ENCODE measurements around the gene YOD1. TPM values are rescaled to one million over a fixed set of nuclear protein-coding genes. Genes with fewer than 3 reads are reported as not detected.

YOD1 gene
- total RNA-seq, 3 donors from 2014 or later, result 5.8 to 7.8 (median 7.8) TPM

DNA sequence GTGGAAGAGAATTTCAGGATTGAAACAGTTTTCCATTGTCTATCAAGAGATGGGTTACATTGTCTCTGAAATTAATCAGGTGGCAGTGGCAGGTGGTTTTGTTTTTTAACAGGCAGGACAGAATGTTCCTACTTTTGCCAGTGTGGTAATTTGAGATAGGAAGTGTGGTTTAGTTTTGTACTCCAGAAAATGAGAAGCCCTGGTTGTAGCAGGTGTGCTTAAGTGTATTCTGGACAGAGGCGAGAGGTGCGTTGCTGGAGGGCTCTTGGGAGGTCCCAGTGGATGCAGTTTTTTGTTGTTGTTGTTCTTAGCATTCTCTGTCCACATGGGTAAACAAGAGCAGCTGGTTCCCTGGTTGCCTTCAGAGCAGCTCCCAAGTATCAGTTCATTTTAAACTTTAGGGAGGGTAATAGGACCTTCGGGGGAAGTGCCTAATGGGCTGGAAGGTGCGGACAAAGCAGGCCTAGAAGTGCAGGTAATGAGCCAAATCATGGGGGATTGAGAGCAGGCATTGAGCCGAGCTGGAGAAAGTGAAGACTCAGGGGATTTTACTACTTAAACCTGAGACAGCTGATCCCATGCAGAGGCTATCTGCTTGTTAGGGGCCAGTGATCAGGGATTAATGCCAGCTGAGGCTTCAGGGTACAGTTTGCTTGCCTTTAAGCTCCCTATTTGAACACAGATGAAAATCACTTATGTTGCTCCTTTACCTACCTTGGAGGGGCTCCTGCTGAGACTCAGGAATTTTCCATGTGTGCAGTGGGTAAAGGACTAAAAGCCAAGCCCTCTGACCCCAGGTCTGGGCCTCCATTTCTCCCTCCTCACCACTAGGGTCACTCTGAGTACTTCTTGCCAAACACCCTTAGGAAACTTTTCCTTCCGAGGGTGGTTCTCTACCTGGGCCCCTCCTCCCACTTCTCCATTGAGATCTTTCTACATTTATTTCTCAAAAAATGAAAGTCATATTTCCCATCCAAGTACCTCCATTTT, 8.2 kb upstream of the YOD1 start:
- no peak for TF ChIP-seq CTCF (IDR thresholded peaks at IDR 0.05)
- no peaks in the 10 kb centered on the region for H3K9me3 ChIP-seq
- no peak for DNase-seq
- no peak overlapping the region for H3K4me3 ChIP-seq
- H3K4me1 ChIP-seq (ENCODE audit: low read depth), result peaks cover 7% of the 10 kb centered on the region
- ATAC-seq, result no peak
- intact Hi-C loops (cut with DNase I, micrococcal nuclease), result no loop called here
- no peaks in the 10 kb centered on the region for H3K36me3 ChIP-seq (ENCODE audit: low read depth)

DNA sequence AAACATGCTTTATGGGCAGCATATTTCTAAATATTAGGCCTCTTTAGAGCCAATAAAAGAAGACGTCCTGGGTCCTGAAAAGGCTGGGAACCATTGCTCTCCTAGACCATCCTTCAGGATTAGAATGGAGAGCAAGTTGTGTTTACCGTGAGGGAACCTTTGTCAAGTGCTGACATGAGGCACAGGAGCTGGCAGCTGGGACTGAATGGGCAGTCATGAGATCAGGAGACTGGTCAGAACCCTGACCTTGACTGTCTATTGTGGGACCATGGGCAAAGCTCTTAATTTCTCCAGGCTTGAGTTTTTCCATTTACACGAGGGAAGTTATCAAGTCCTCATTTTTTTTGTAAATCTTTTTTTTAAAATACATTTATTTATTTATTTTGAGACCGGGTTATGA, 7.2 kb upstream of the YOD1 start:
- DNase-seq (no peak), ATAC-seq (no peak)
- intact Hi-C loops (cut with DNase I, micrococcal nuclease), result no loop called here
- Histone ChIP-seq H3K36me3 (ENCODE audit: low read depth) (no peaks in the 10 kb centered on the region), H3K4me1 (ENCODE audit: low read depth) (peaks cover 5% of the 10 kb centered on the region), H3K4me3 (no peak overlapping the region), H3K9me3 (no peaks in the 10 kb centered on the region)
- no peak for TF ChIP-seq CTCF (IDR thresholded peaks at IDR 0.05)

- intact Hi-C loops (cut with DNase I, micrococcal nuclease), result no loop called here
- Histone ChIP-seq H3K36me3 (ENCODE audit: low read depth) (no peaks in the 10 kb centered on the region), H3K4me1 (ENCODE audit: low read depth) (peaks cover 13% of the 10 kb centered on the region), H3K4me3 (no peak overlapping the region), H3K9me3 (no peaks in the 10 kb centered on the region)
- peak in 1 of 3 donors; percentile 68 for DNase-seq
- TF ChIP-seq CTCF (IDR thresholded peaks at IDR 0.05), result peak; percentile 7
- ATAC-seq, result peak; percentile 67
Measured at GRCh38 chr1:207056673-207057072, 5.7 kb upstream of the YOD1 start.

DNA sequence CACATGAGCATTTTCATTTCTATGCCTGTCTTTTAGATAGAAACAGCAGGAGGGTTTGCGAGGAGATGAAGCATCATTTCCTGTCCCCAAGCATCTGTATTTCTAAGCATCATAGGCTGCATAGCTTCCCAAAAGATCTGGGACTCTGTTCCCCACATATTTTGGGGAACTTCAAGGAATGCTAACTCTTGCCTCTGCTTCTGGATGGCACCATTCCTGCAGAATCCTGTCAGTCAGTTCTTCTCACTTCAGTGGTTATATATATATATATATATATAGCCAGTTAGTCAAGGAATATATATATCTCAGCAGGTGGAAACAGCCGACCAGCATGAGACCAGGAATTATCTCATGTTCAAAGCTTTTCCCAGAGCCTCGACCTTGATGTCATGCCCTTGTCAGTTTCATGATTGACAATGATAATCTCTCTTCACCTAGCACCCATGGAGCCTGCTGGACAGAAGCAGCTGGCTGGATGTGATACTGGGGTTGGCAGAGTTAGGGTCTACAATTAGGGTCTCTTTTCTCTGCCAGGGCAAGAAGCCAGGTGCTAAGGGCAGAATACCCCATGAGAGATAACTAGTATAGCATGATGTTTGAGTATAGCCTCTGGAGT, 4.5 kb upstream of the YOD1 start:
- intact Hi-C loops (cut with DNase I, micrococcal nuclease), result no loop called here
- DNase-seq (no peak), ATAC-seq (no peak)
- Histone ChIP-seq H3K9me3 (no peaks in the 10 kb centered on the region), H3K4me1 (ENCODE audit: low read depth) (peaks cover 20% of the 10 kb centered on the region), H3K4me3 (no peak overlapping the region), H3K36me3 (ENCODE audit: low read depth) (no peaks in the 10 kb centered on the region)
- no peak for TF ChIP-seq CTCF (IDR thresholded peaks at IDR 0.05)

GRCh38 chr1:207054491-207054890, 3.5 kb upstream of the YOD1 start:
- DNase-seq (no peak), ATAC-seq (no peak)
- H3K4me3 ChIP-seq, result no peak overlapping the region
- no peak for TF ChIP-seq CTCF (IDR thresholded peaks at IDR 0.05)
- no peaks in the 10 kb centered on the region for H3K9me3 ChIP-seq
- H3K36me3 ChIP-seq (ENCODE audit: low read depth), result no peaks in the 10 kb centered on the region
- H3K4me1 ChIP-seq (ENCODE audit: low read depth), result peaks cover 24% of the 10 kb centered on the region
- intact Hi-C loops (cut with DNase I, micrococcal nuclease), result no loop called here

Data from mucosa of descending colon (tissue), 3 donors.